Measurements from ENCODE around the gene ATP8A1. TPM values are rescaled to one million over a fixed set of nuclear protein-coding genes. Genes with fewer than 3 reads are reported as not detected.

Gene ATP8A1
- total and polyA plus RNA-seq, 2 of the 8 experiments (the other 6 are each of a cell fraction or from before 2014, with no cell fraction given): 3.7 to 14.9 TPM

DNA sequence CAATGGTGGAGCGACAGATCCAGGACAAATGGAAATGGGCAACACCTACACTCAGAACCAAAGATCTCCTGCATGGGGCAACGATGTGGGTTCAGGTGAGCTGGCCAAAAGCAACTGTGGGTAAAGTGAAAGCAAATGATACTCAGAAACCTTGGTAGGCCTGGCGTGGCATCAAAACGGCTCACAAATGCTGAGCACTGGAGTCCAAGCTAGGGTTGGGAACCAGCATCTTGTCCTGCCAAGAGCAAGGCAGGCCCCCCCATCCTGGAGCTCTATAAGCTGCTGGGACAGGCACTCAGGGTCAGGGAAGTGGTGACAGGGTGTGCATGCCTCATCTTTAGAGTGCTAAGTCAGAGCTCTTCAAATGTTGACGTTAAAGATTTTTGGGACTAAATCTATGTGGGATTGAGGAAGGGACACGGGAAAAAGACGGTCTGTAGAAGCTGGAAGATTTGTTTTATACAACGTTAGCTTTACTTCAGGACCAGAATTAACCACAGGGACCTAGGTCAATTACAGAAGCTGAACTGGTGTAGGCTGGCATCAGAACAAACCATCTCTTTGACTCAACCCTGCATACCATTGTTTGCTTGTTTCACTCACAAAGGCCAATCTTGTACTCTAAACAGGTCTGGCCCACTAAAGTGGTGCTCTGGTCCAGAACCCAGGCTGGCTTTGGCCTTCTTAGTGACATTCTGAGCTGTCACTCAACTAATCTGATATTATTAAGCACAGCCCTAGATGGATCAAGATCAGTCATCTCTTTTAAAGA is 10.7 kb downstream of the ATP8A1 start:
- FAIRE-seq: no peak
- CTCF ChIA-PET (ENCODE audit: partially characterized antibody): interaction anchor here (0.6 to 1.7 kb wide), 7 partner anchors 9 to 247 kb away, joined by 3 to 5 read pairs (median 3); partner anchors contain the start of gene ATP8A1
- TF ChIP-seq CBX5 (IDR thresholded peaks at IDR 0.05; ENCODE audit: low read depth, low read length): no peak

More for the DNA sequence above, 10.7 kb downstream of the ATP8A1 start:
- no peak overlapping the region for H3K23ac ChIP-seq (ENCODE audit: insufficient read length)
- H2BK20ac ChIP-seq (ENCODE audit: low read length): no peak overlapping the region
- H3K56ac ChIP-seq (replicated peaks; ENCODE audit: insufficient read length, low read depth, low read length): no peak overlapping the region
- no peak overlapping the region for H2BK120ac ChIP-seq (replicated peaks; ENCODE audit: low read depth, low read length)
- no peak overlapping the region for H4K91ac ChIP-seq (replicated peaks; ENCODE audit: insufficient read length, low read length)
- H3K9me3 ChIP-seq (ENCODE audit: insufficient read depth in 2 of 2, low read depth in 1 of 2, low read length in 1 of 2): peaks cover 0 to under 1% of the 10 kb centered on the region in 2 experiments; a peak in 1 of 4 replicates
- H3K18ac ChIP-seq (ENCODE audit: extremely low read depth, low read length): no peak overlapping the region
- no peak overlapping the region for H2BK15ac ChIP-seq (ENCODE audit: low read length)
- POLR2A ChIA-PET (ENCODE audit: partially characterized antibody): interaction anchor here (1.1 to 1.2 kb wide), 2 partner anchors 10 to 21 kb away, joined by 3 read pairs; no protein-coding TSS in a partner anchor
- H3K23me2 ChIP-seq (ENCODE audit: low read depth, low read length): no peaks in the 10 kb centered on the region
- H3K27me3 ChIP-seq (replicated peaks in 1 of 4; ENCODE audit: control insufficient read depth in 3 of 4, extremely low read depth in 1 of 4, insufficient read depth in 3 of 4, low read length in 3 of 4): no peaks in the 10 kb centered on the region
- no peak overlapping the region for H3K4me3 ChIP-seq (ENCODE audit: extremely low read depth in 1 of 4, insufficient read depth in 2 of 4, low read depth in 3 of 4, low read length in 4 of 4)
- peaks cover 0 to 2% of the 10 kb centered on the region in 2 experiments for H4K20me1 ChIP-seq (replicated peaks in 1 of 2; ENCODE audit: control insufficient read depth in 1 of 2, insufficient read depth in 2 of 2, low read length in 2 of 2)
- H3K36me3 ChIP-seq (ENCODE audit: control insufficient read depth in 2 of 4, insufficient read depth in 4 of 4, low read length in 3 of 4): no peaks in the 10 kb centered on the region
- H3K4me2 ChIP-seq (ENCODE audit: insufficient read depth in 1 of 2, low read depth in 2 of 2, low read length in 2 of 2): no peak overlapping the region
- H3K4ac ChIP-seq (replicated peaks; ENCODE audit: insufficient read length, low read depth, low read length): no peak overlapping the region
- no peaks in the 10 kb centered on the region for H3K79me1 ChIP-seq (ENCODE audit: low read depth, low read length)
- H3K14ac ChIP-seq (ENCODE audit: insufficient read length): no peak overlapping the region
- H3K4me1 ChIP-seq (replicated peaks in 1 of 4; ENCODE audit: control insufficient read depth in 3 of 4, insufficient read depth in 4 of 4, low read length in 3 of 4): peaks cover 0 to 2% (median 0%) of the 10 kb centered on the region in 4 experiments; a peak in 1 of 7 replicates
- H2AK5ac ChIP-seq (ENCODE audit: low read depth, low read length): no peak overlapping the region
- no peak overlapping the region for H3K27ac ChIP-seq (ENCODE audit: low read depth, low read length)
- no peak overlapping the region for H3K9ac ChIP-seq (replicated peaks in 1 of 4; ENCODE audit: extremely low read depth in 1 of 4, low read depth in 3 of 4, low read length in 3 of 4)
- WGBS, 2 experiments (ENCODE audit: extremely low coverage in 1 of 2, insufficient coverage in 1 of 2, insufficient read length in 1 of 2, insufficient replicate concordance in 2 of 2, low coverage in 1 of 2, low lambda C conversion rate in 2 of 2, missing lambda C conversion rate in 1 of 2): 97% methylated on average over 8 of the region's 8 CpGs; no CpG with 5 or more reads in 1 of the 2 experiments
- peaks cover 0 to 18% of the 10 kb centered on the region in 2 experiments; a peak in 2 of 4 replicates for H3K79me2 ChIP-seq (ENCODE audit: control insufficient read depth in 1 of 2, insufficient read depth in 2 of 2, low read length in 2 of 2)
- no peak for DNase-seq (ENCODE audit: low read depth in 1 of 2, low spot score in 2 of 2)
- H2BK5ac ChIP-seq (ENCODE audit: low read depth, low read length): no peak overlapping the region
- no peak overlapping the region for H2AFZ ChIP-seq (ENCODE audit: low read length)
- H4K5ac ChIP-seq (ENCODE audit: insufficient read length, low read depth, low read length): no peak overlapping the region
- H2BK12ac ChIP-seq (ENCODE audit: low read depth, low read length): no peak overlapping the region
- H4K8ac ChIP-seq (ENCODE audit: extremely low read depth, insufficient read depth, low read length): no peak overlapping the region; the same call in 1 of the 2 replicates
